HepG2 (cell line): ENCODE measurements around the gene PTK7.

Source experiments
- CEBPB ChIP-seq: IDR thresholded peaks from 2 replicates; pipeline ENCODE4 v1.6.1; 2011; ENCODE audit warnings: low read depth, low read length, improper control_type of control experiment, borderline replicate concordance
- SUZ12 ChIP-seq: fragments of 150-350 bp; IDR thresholded peaks from 2 replicates; pipeline ENCODE4 v1.6.1; 2014; ENCODE audit warnings: low read depth, low read length

- TF ChIP-seq SUZ12 (no peak), CEBPB (no peak)
Observed at GRCh38 chr6:43037197-43037596, 38.9 kb upstream of the PTK7 start.
